Measurements from ENCODE around the gene SELENON.

- TF ChIP-seq CTCF (IDR thresholded peaks at IDR 0.05) (no peak), POLR2A (IDR thresholded peaks at IDR 0.05) (no peak), POLR2AphosphoS5 (IDR thresholded peaks at IDR 0.05) (no peak)
These were observed 42.2 kb upstream of the SELENON start for GRCh38 chr1:25757846-25758185.

Data from suprapubic skin (tissue), 4 donors.